HT-29 (cell line): ENCODE results near the gene NSMCE1. TPM values are rescaled to one million over a fixed set of nuclear protein-coding genes. Genes with fewer than 3 reads are reported as not detected.

Source experiments
- DNase-seq: peaks from one replicate; pipeline ENCODE4 v3.0.0-alpha.2; 2015; ENCODE audit warnings: low spot score
- total RNA-seq: library from RNA; depleted of rRNA; stranded (reverse); fragments of >200 nt; shearing (Covaris generic); gene quantifications from 2 replicates; pipeline ENCODE4 v1.2.3, GENCODE V29; 2014

The NSMCE1 gene
- total RNA-seq, 1 experiment from 2014 or later, result 52.3 TPM

DNA sequence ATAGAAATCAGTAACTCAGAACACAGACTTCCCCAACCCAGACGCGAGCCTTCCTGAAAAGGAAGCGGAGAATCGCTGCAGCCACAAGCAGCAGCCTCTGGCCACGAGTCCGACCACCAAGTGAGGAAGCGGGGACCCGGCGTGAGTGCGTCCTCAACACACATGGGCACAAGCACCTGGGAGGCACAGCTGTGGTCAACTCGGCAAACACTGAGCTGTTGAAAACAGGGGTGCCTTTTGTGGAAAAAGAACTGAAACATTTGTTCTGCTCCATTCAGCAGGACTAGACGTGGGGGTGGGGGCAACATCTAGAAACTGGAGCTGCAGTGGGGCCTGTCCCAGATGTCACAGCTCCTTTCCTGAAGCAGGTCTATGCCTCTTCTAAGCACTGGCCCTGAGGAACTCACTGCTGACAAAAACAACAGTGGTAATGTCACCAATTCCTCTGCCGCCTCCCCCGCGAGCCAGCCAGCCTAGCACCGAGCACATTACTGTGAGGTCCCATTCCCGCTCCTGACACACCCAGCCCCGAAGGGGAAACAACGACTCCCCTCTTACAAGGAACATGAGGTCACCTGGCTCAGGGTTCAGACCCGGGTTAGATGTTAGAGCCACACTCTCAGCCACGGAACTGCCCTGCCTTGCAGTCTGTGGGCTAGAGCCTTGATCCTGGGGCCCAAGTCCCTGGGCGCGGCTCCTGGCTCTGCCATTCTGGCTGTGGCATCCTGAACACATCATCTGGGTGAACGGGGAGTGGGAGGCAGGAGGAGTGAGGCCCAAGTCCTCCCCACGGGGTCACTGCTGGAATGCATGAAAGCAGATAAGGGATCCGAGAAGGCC, 36.3 kb downstream of the NSMCE1 start:
- no peak for DNase-seq

DNA sequence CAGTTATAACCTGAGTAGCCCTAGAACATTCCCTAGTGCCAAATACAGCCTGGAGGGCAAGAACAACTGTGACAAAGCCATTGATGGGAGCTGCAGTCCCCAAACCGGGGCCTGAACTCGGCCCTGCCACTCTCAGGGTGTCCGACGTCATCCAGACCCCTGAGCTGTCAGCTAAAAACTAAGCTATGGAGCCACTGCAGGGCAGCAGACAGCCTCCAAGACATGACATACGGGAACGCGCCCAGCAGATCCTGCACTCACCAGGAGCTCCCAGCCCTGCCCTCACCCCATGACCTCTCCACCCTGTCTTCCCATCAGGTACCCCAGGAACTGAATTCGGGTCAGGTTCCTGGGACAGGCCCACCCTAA, 36.9 kb downstream of the NSMCE1 start:
- DNase-seq, result no peak

DNA sequence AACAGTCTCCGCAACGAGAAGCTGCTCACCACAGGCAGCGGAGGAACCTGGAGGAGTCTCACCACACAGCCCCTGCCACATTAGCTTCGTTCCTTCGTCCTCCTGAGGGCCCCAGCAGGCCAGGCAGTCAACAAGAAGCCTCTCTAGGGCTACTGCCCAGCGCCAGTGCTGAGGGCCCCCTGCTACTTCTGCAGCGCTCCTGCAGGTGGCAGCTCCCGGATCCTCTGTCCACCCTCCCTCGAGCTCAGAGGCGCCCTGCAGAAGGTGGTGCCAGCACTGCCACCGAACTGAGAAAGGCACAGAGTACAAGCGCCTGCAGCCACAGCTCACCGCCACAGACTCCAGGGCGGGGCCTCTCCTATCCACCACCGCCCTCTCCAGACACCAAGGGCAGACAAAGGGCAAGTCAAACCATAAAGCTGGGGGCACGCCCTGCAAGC, 38.0 kb downstream of the NSMCE1 start:
- peak; percentile 67 for DNase-seq

DNA sequence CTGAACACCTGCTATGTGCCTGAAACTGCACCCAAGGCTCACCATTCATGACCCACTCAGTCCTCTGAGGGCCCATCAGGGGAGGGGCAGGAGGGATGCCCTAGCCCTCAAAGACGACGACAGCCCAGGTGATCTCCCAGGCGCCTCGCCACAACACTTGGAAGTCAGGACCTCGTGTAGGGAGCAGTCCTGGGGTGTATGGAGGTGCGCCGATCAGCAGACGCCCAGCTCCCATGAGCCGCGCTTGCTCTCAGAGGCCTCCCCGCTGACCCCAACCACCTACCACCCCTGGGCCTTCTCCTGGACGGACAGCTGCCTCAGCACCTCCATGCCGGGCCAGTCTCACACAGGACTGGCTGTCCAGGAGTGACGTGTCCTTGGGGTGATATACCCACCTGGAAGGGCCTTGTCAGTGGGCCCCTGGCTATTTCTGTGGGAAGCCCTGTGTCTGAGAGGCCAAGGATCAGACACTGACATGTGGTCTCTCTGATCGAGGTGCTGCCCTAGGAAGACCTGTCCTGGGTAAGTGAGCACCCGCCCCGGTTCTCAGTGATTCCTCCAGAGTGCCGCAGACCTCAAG, 38.6 kb downstream of the NSMCE1 start:
- DNase-seq, result no peak

DNA sequence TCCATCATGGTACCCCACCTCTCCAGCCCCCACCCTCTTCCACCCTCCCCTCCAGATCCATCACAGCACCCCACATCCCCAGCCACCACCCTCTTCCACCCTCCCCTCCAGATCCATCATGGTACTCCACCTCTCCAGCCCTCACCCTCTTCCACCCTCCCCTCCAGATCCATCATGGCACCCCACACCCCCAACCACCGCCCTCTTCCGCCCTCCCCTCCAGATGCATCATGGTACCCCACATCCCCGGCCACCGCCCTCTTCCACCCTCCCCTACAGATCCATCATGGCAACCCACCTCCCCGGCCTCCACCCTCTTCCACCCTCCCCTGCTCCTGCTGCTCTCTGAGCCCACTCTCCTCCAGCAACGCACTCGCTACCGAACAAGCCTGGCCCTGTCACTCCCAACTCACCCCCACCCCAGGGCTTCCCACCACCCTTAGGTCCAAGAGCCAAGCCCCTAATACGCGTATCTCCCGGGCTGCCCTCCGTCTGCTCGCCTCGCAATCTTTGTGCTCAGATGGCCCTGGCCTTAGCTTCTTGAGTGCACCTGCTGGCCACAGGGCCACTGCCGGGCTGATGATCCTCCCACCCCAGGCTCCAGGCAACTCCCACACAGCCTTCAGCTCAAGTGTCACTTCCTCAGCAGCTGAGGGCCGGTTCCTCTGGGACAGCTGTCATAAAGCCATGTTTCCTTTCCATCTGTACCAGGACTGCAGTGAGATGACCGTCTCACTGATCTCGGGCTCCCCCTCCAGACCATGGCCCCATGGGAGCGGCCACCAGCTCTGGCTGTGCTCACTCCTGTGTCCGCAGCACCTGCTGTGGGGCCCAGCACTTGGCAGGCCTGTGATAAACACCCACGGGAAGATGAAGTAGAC, 39.7 kb downstream of the NSMCE1 start:
- no peak for DNase-seq

DNA sequence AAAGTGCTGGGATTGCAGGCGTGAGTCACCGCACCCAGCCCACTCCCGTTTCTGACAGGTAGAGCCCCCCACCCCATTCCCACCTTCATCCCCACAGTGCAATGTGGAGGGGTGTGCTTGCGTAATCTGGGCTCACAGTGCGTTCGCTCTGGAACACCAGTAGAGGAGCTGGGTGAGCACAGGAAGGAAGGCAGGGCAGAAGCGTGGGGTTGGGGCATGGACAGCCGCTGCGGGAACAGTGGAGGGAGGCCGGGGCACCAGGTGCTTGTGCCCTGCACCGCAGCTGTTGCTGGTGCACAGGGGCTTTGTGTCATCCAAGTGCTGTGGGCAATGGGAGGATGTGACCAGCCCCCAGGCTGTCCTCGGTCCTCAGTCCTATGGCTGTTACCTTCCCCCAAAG, 40.5 kb downstream of the NSMCE1 start:
- DNase-seq, result no peak

GRCh38 chr16:27226976-27227705, 41.4 kb downstream of the NSMCE1 start:
- no peak for DNase-seq

DNA sequence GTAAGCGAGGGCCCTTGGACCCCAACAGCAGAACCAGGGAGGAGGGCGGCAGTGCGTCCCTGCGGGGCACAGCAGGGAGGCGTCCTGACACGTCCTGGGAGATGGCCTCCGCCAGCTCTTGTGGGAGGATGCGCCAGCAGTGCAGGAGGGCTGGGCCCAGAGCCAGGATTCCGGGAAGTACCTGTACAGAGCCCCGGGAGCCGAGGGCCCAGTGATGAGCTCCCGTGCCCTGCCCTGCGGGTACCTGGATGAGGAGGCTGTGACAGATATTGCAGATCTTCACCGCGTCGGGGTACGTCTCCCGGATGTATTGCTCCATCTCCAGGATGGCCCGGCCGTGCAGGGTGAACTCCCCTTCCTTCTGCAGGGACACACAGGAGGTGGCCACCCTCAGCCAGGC, 42.1 kb downstream of the NSMCE1 start:
- no peak for DNase-seq

- peak; percentile 80 for DNase-seq
Observed at GRCh38 chr16:27225536-27226360, 42.8 kb downstream of the NSMCE1 start.

- DNase-seq, result no peak
Observed at GRCh38 chr16:27224741-27225300, 43.8 kb downstream of the NSMCE1 start.

GRCh38 chr16:27224271-27224737, 44.3 kb downstream of the NSMCE1 start:
- no peak for DNase-seq

GRCh38 chr16:27223701-27224100, 44.9 kb downstream of the NSMCE1 start:
- DNase-seq, result no peak

GRCh38 chr16:27223226-27223610, 45.4 kb downstream of the NSMCE1 start:
- no peak for DNase-seq

DNA sequence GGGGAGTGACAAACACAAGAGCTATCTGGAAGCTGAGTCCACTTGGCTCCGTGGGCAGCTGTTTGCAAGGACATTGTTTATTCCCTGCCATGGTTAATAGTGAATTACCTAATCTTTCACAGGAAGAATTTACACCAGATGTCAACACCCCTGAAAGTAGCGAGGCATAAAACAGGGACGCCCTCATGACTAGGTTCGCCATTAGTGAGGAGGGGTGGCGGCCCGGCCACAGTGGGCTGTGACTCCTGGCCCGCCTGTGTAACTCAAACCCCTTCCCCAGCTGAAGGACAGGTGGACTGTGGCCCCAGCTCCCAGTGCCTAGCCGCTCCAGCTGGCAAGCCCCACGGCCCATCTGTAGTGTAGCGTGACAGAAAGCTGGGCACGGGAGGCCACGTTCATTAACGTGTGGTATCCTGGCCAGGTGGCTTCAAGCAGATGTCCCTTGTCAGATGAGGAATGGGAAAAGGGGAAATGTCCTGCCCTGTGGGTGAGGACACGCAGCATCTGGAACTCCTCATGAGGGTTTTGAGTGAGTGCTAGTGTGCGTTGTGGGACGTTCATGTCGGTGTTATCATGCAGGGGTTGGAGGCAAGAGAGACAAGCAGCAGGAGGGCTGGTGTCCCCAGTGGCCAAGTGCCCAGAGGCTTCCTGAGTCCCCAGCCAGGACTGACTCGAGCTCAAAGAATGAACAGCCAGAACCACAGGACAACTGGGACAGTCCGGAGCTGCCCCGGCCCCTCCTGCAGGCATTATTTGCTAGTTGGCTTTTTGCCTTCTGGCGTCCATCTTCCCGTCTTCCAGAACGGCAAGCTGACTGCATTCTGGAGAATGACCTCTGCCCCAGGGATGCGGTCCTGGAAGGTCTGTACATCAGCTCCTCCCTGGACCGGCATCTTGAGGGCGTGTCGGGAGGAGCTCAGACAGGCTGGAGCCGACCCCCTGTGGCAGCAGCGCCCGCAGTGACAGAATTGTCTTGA, 46.0 kb downstream of the NSMCE1 start:
- no peak for DNase-seq

- no peak for DNase-seq
Observed at GRCh38 chr16:27221576-27222248, 46.9 kb downstream of the NSMCE1 start.

- no peak for DNase-seq
Observed at GRCh38 chr16:27220991-27221390, 47.6 kb downstream of the NSMCE1 start.

DNA sequence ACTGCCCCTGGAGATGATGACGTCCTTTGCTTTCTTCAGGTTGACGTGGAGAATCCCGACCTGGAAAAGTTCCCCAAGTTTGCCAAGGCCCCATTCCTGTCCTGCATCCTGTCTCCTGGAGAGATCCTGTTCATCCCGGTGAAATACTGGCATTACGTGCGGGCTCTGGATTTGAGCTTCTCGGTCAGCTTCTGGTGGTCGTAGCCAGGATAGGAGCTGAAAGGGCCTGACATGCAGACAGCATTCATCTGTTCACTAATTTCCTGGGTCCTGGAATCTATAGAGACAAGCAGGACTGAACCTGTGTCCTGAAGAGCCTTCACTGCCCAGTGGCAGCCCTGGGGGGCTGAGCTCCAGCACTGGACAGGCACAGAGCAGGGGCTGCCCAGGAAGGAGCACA, 48.0 kb downstream of the NSMCE1 start:
- no peak for DNase-seq

DNA sequence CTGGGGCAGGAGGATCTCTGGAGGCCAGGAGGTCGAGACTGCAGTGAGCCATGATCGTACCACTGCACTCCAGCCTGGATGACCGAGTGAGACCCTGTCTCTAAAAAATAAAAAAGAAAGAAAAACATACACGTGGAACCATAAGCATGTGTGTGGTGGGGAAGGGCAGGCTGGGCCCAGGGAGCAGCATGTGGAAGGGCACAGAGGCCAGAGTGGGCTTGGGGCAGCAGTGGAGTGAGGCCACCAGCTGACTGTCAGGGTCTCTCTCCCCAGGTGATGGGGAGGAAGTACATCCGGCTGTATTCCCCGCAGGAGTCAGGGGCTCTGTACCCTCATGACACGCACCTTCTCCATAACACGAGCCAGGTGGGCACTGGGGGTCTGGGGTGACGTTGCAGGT, 48.5 kb downstream of the NSMCE1 start:
- no peak for DNase-seq

DNA sequence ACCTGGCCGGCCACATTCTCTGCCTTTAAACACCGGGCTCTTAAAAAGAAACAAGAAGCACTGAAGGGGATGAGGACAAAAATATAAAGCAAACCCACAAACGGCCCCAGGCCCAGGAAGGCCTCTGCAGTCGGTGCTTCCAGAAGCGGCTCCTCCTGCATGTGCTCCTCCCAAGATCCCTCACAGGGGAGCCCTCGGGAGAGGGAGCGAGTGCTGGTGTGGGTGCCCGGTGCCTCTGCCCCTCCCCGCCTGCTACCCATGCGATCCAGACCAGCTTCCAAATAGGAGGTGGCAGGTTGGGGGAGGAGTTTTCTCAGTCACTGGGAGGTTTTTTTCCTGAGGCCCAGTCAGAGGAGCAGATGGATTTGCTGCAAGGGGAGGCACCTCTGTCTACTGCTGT, 49.4 kb downstream of the NSMCE1 start:
- no peak for DNase-seq
